GM18873 (cell line): ENCODE measurements around the gene ARMC12.

Experiments
- ATAC-seq: cut with Tn5 transposase; IDR thresholded peaks from one replicate; pipeline ENCODE4 v1.9.1; 2021; ENCODE audit warnings: mild to moderate bottlenecking, moderate library complexity, moderate number of reproducible peaks; ENCODE audit not compliant: unreplicated experiment, low FRiP score

The ARMC12 gene

GRCh38 chr6:35765739-35766138 lies 28.9 kb downstream of the ARMC12 start:
- no peak for ATAC-seq

- ATAC-seq = no peak
Measured at GRCh38 chr6:35769211-35769610, 32.4 kb downstream of the ARMC12 start.

GRCh38 chr6:35771343-35771627 lies 34.5 kb downstream of the ARMC12 start:
- ATAC-seq = no peak

- no peak for ATAC-seq
Measured at GRCh38 chr6:35774116-35774794, 37.4 kb downstream of the ARMC12 start.

- no peak for ATAC-seq
Measured at GRCh38 chr6:35775031-35775430, 38.2 kb downstream of the ARMC12 start.

- ATAC-seq = no peak
Measured at GRCh38 chr6:35776364-35777215, 39.8 kb downstream of the ARMC12 start, which contains the start of gene CLPSL2. Gene CLPSL2, plus strand, starts transcription at chr6:35776598. Its CDS starts 21 bp downstream, at chr6:35776619.

GRCh38 chr6:35777356-35778102 lies 40.7 kb downstream of the ARMC12 start:
- ATAC-seq = no peak

GRCh38 chr6:35778437-35778836 lies 41.6 kb downstream of the ARMC12 start:
- no peak for ATAC-seq

GRCh38 chr6:35780719-35781118 lies 43.9 kb downstream of the ARMC12 start, which contains the start of gene CLPSL1:
Gene CLPSL1, plus strand, starts transcription at chr6:35781019. Its CDS starts 92 bp downstream, at chr6:35781111.
- ATAC-seq = no peak

- ATAC-seq = no peak
Measured at GRCh38 chr6:35781290-35781689, 44.5 kb downstream of the ARMC12 start.

GRCh38 chr6:35782424-35782823 lies 45.6 kb downstream of the ARMC12 start:
- no peak for ATAC-seq

GRCh38 chr6:35784200-35784599 lies 47.4 kb downstream of the ARMC12 start:
- ATAC-seq = no peak

GRCh38 chr6:35786272-35786671 lies 49.4 kb downstream of the ARMC12 start:
- no peak for ATAC-seq

- ATAC-seq = no peak
Measured at GRCh38 chr6:35786810-35787209, 50.0 kb downstream of the ARMC12 start.

- no peak for ATAC-seq
Measured at GRCh38 chr6:35787266-35788218, 50.7 kb downstream of the ARMC12 start.

GRCh38 chr6:35788423-35788982 lies 51.7 kb downstream of the ARMC12 start:
- ATAC-seq = no peak

- no peak for ATAC-seq
Measured at GRCh38 chr6:35790683-35791082, 53.9 kb downstream of the ARMC12 start.

GRCh38 chr6:35794536-35795452 lies 58.0 kb downstream of the ARMC12 start:
- no peak for ATAC-seq
